DND-41 (cell line): ENCODE results near the gene CACNB3.

ENCODE experiments used
- ATAC-seq: fragments of 200-7000 bp; cut with Tn5 transposase; 3 replicates; pipeline ENCODE4 v1.9.1; 2021; ENCODE audit warnings: low read depth; ENCODE audit not compliant: insufficient read depth
- DNase-seq: peaks from one replicate; pipeline ENCODE4 v3.0.0-alpha.2; 2020
- H2AFZ ChIP-seq: 2 replicates; pipeline ENCODE4 v1.6.0; 2012; ENCODE audit warnings: low read depth, low read length
- H3K27ac ChIP-seq: 2 replicates; pipeline ENCODE4 v1.5.1; 2012; ENCODE audit warnings: low read length, inconsistent platforms
- H3K27me3 ChIP-seq: fragments of 200-600 bp; sonication (generic); 2 replicates; pipeline ENCODE4 v1.6.0; 2012; ENCODE audit warnings: low read length, mild to moderate bottlenecking, inconsistent platforms; ENCODE audit not compliant: insufficient read depth, poor library complexity
- H3K36me3 ChIP-seq: 2 replicates; pipeline ENCODE4 v1.5.1; 2012; ENCODE audit warnings: low read length, inconsistent platforms; ENCODE audit not compliant: insufficient read depth
- H3K4me1 ChIP-seq: 2 replicates; pipeline ENCODE4 v1.5.1; 2012; ENCODE audit warnings: mild to moderate bottlenecking, low read length; ENCODE audit not compliant: insufficient read depth
- H3K4me2 ChIP-seq: 2 replicates; pipeline ENCODE4 v1.6.0; 2012; ENCODE audit warnings: mild to moderate bottlenecking, moderate library complexity, low read length, inconsistent platforms; ENCODE audit not compliant: insufficient read depth
- H3K4me3 ChIP-seq, 2 experiments: fragments of 200-600 bp in 1 of 2; shearing (Covaris generic) in 1 of 2; 2 replicates each; pipeline ENCODE4 v1.5.1; 2012 to 2016; ENCODE audit warnings: inconsistent platforms in 2 of 2, low read length in 2 of 2, mild to moderate bottlenecking in 2 of 2, low read depth in 1 of 2, moderate library complexity in 1 of 2
- H3K79me2 ChIP-seq: 2 replicates; pipeline ENCODE4 v1.6.0; 2012; ENCODE audit warnings: low read length, inconsistent platforms; ENCODE audit not compliant: insufficient read depth
- H3K9ac ChIP-seq: 2 replicates; pipeline ENCODE4 v1.6.0; 2012; ENCODE audit warnings: low read depth, mild to moderate bottlenecking, inconsistent platforms, low read length, moderate library complexity
- H3K9me3 ChIP-seq: 2 replicates; pipeline ENCODE4 v1.5.1; 2012; ENCODE audit warnings: low read length, moderate library complexity, mild to moderate bottlenecking, inconsistent platforms; ENCODE audit not compliant: insufficient read depth, severe bottlenecking
- H4K20me1 ChIP-seq: 2 replicates; pipeline ENCODE4 v1.6.0; 2012; ENCODE audit warnings: low read length; ENCODE audit not compliant: insufficient read depth
- CTCF ChIP-seq: IDR thresholded peaks from 2 replicates; pipeline ENCODE4 v1.5.1; 2012; ENCODE audit warnings: borderline replicate concordance, low read length, moderate library complexity, mild to moderate bottlenecking; ENCODE audit not compliant: poor library complexity, severe bottlenecking; ENCODE audit errors: extremely low read depth
- EZH2 ChIP-seq: IDR thresholded peaks from 3 replicates; pipeline ENCODE4 v1.6.1; 2012; ENCODE audit warnings: borderline replicate concordance, low read depth, mild to moderate bottlenecking, moderate library complexity, low read length, inconsistent platforms; ENCODE audit not compliant: severe bottlenecking

CACNB3 gene

DNA sequence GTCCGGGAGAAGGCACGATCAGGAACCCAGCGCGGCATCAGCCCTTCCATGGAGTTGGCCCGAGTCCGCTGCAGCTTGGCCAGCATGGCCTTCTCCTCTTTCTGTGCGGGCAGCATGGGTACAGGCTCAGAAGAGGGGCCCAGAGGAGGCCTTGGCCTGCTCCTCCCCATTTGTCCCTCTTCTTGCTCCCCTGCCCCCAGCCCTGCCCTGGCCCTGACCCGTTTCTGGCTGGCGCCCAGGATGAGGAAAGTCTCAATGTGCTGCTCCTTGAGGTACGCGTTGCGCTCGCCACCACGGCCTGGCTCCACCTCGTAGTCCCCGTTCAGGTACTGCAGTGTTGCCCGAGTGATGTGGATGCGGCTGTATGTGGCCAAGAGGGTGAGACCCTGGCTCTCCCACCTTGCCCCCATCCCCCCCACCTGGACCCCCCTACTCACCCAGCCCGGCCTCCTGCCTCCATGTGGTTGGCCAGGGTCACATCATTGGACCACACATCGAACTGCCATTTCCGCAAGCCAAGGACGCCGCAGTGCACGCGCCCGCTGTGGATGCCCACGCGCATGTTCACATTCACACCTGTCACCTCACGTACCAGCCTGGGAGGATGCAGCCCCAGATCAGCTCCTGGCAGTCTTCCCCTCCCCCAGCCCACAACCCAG lies 42.2 kb upstream of the CACNB3 start:
- no peak overlapping the region for H3K27ac ChIP-seq
- no peak overlapping the region for H3K9ac ChIP-seq
- H2AFZ ChIP-seq, result no peak overlapping the region
- no peak overlapping the region for H3K4me2 ChIP-seq
- no peaks in the 10 kb centered on the region for H4K20me1 ChIP-seq
- no peak overlapping the region for H3K4me3 ChIP-seq
- H3K36me3 ChIP-seq, result no peaks in the 10 kb centered on the region
- DNase-seq (no peak), ATAC-seq (no peak)
- no peaks in the 10 kb centered on the region for H3K79me2 ChIP-seq
- TF ChIP-seq CTCF, result no peak
- H3K27me3 ChIP-seq, result no peaks in the 10 kb centered on the region
- H3K9me3 ChIP-seq, result no peaks in the 10 kb centered on the region
- no peaks in the 10 kb centered on the region for H3K4me1 ChIP-seq

DNA sequence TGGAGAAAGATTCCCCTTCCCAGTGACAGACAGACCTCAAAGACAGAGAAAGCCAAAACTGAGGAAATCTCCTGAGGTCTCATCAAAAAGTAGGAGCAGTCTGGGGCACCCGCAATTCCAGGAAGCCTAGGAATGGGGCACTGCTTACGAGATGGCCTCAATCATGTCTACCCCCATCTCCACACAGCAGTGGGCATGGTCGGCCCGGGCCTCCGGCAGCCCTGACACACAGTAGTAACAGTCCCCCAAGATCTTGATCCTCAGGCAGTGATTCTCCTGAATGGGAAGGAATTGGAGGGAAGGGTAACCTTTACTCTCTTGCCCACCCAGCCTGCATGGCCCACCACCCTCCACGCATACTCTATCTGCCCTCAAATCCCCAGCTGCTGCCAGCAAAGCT lies 41.3 kb upstream of the CACNB3 start:
- Histone ChIP-seq H3K36me3 (no peaks in the 10 kb centered on the region), H3K4me2 (no peak overlapping the region), H2AFZ (no peak overlapping the region), H3K9ac (no peak overlapping the region), H3K79me2 (no peaks in the 10 kb centered on the region), H3K4me3 (no peak overlapping the region), H3K27ac (no peak overlapping the region), H3K4me1 (no peaks in the 10 kb centered on the region), H3K27me3 (no peaks in the 10 kb centered on the region), H3K9me3 (no peaks in the 10 kb centered on the region), H4K20me1 (no peaks in the 10 kb centered on the region)
- TF ChIP-seq CTCF, result no peak
- no peak for TF ChIP-seq EZH2
- ATAC-seq (no peak), DNase-seq (no peak)

GRCh38 chr12:48777501-48778400 lies 40.5 kb upstream of the CACNB3 start:
- no peaks in the 10 kb centered on the region for H3K36me3 ChIP-seq
- H3K9me3 ChIP-seq, result no peaks in the 10 kb centered on the region
- no peak overlapping the region for H3K9ac ChIP-seq
- H3K4me3 ChIP-seq, result no peak overlapping the region
- no peak overlapping the region for H3K4me2 ChIP-seq
- no peak overlapping the region for H3K27ac ChIP-seq
- no peak overlapping the region for H2AFZ ChIP-seq
- no peaks in the 10 kb centered on the region for H3K79me2 ChIP-seq
- TF ChIP-seq EZH2 (no peak), CTCF (no peak)
- H3K27me3 ChIP-seq, result no peaks in the 10 kb centered on the region
- no peak for ATAC-seq
- H4K20me1 ChIP-seq, result no peaks in the 10 kb centered on the region
- DNase-seq, result no peak
- H3K4me1 ChIP-seq, result no peaks in the 10 kb centered on the region
